ENCODE results near the gene CTBP2. TPM values are rescaled to one million over a fixed set of nuclear protein-coding genes. Genes with fewer than 3 reads are reported as not detected.

Gene CTBP2
- total and polyA plus RNA-seq, 4 donors: 19.2 to 80.6 (median 63.2) TPM

- 86 to 88% methylated on average over 16 of the region's 16 CpGs for WGBS, 2 donors
- no peak overlapping the region for H3K4me3 ChIP-seq
- no peak for ATAC-seq (ENCODE audit: insufficient read depth, low FRiP score)
- H3K9me3 ChIP-seq (ENCODE audit: control insufficient read depth in 4 of 4, insufficient read depth in 3 of 4, low read length in 3 of 4): no peaks in the 10 kb centered on the region
- no peak for DNase-seq
- H3K9ac ChIP-seq (ENCODE audit: insufficient read depth in 1 of 2, low read length in 2 of 2): no peak overlapping the region
- H3K36me3 ChIP-seq (ENCODE audit: control insufficient read depth in 4 of 4, insufficient read depth in 4 of 4, low read length in 4 of 4): peaks cover 0 to 15% (median 7%) of the 10 kb centered on the region in 4 donors
- peaks cover 8 to 38% (median 27%) of the 10 kb centered on the region in 5 donors for H3K4me1 ChIP-seq (ENCODE audit: control insufficient read depth in 5 of 5, insufficient read depth in 5 of 5, low read length in 5 of 5)
- H3K27ac ChIP-seq (ENCODE audit: low read depth in 1 of 2, low read length in 1 of 2): no peak overlapping the region
- no peaks in the 10 kb centered on the region for H3K27me3 ChIP-seq (ENCODE audit: control insufficient read depth in 3 of 3, insufficient read depth in 3 of 3, low read length in 2 of 3)
- TF ChIP-seq CTCF (IDR thresholded peaks at IDR 0.05; ENCODE audit: control extremely low read depth, extremely low read depth): no peak
These were observed 19.1 kb downstream of the CTBP2 start for GRCh38 chr10:125141150-125141859.

- DNase-seq: peak in 1 of 3 donors; percentile 32
- no peak for ATAC-seq (ENCODE audit: insufficient read depth, low FRiP score)
- H3K27ac ChIP-seq (ENCODE audit: low read depth in 1 of 2, low read length in 1 of 2): no peak overlapping the region
These were observed 20.2 kb downstream of the CTBP2 start for GRCh38 chr10:125140151-125140550.

GRCh38 chr10:125137601-125138438 is 22.5 kb downstream of the CTBP2 start:
- peak overlapping the region in 1 of 2 donors; percentile 11 for H3K9ac ChIP-seq (ENCODE audit: insufficient read depth in 1 of 2, low read length in 2 of 2)
- no peak for TF ChIP-seq CTCF (IDR thresholded peaks at IDR 0.05; ENCODE audit: control extremely low read depth, extremely low read depth)
- H3K4me1 ChIP-seq (ENCODE audit: control insufficient read depth in 5 of 5, insufficient read depth in 5 of 5, low read length in 5 of 5): peaks cover 0 to 50% (median 11%) of the 10 kb centered on the region in 5 donors
- WGBS, 2 donors: 53 to 65% methylated on average over 25 of the region's 25 CpGs
- DNase-seq: no peak
- peaks cover 0 to 19% (median 8%) of the 10 kb centered on the region in 4 donors for H3K36me3 ChIP-seq (ENCODE audit: control insufficient read depth in 4 of 4, insufficient read depth in 4 of 4, low read length in 4 of 4)
- H3K9me3 ChIP-seq (ENCODE audit: control insufficient read depth in 4 of 4, insufficient read depth in 3 of 4, low read length in 3 of 4): no peaks in the 10 kb centered on the region
- no peak overlapping the region for H3K4me3 ChIP-seq
- H3K27ac ChIP-seq (ENCODE audit: low read depth in 1 of 2, low read length in 1 of 2): no peak overlapping the region
- H3K27me3 ChIP-seq (ENCODE audit: control insufficient read depth in 3 of 3, insufficient read depth in 3 of 3, low read length in 2 of 3): no peaks in the 10 kb centered on the region
- no peak for ATAC-seq (ENCODE audit: insufficient read depth, low FRiP score)

More at GRCh38 chr10:125140151-125140550, 20.2 kb downstream of the CTBP2 start:
- no peak overlapping the region for H3K4me3 ChIP-seq
- H3K27me3 ChIP-seq (ENCODE audit: control insufficient read depth in 3 of 3, insufficient read depth in 3 of 3, low read length in 2 of 3): no peaks in the 10 kb centered on the region
- no peak overlapping the region for H3K9ac ChIP-seq (ENCODE audit: insufficient read depth in 1 of 2, low read length in 2 of 2)
- peaks cover 0 to 15% (median 7%) of the 10 kb centered on the region in 4 donors for H3K36me3 ChIP-seq (ENCODE audit: control insufficient read depth in 4 of 4, insufficient read depth in 4 of 4, low read length in 4 of 4)
- no peak for TF ChIP-seq CTCF (IDR thresholded peaks at IDR 0.05; ENCODE audit: control extremely low read depth, extremely low read depth)
- WGBS, 2 donors: 91 to 92% methylated on average over 11 of the region's 11 CpGs
- no peaks in the 10 kb centered on the region for H3K9me3 ChIP-seq (ENCODE audit: control insufficient read depth in 4 of 4, insufficient read depth in 3 of 4, low read length in 3 of 4)
- H3K4me1 ChIP-seq (ENCODE audit: control insufficient read depth in 5 of 5, insufficient read depth in 5 of 5, low read length in 5 of 5): peaks cover 8 to 41% (median 21%) of the 10 kb centered on the region in 5 donors
